Transverse colon (tissue), 3 donors: ENCODE data around the gene TRIM8.

Experiments used
- CTCF ChIP-seq, 5 experiments: fragments of 200-600 bp in 3 of 5; fragments of 450-650 bp in 2 of 5; sonication (generic) in 3 of 5; IDR thresholded peaks; 1 replicate in 2 of 5; 2 replicates in 3 of 5; pipeline ENCODE4 v1.5.1; 2016 to 2017; ENCODE audit warnings: antibody characterized with exemption in 5 of 5, inconsistent platforms in 3 of 5, mild to moderate bottlenecking in 2 of 5, moderate library complexity in 1 of 5
- EP300 ChIP-seq: sonication (generic); formaldehyde crosslinking; IDR thresholded peaks from one replicate; pipeline ENCODE4 v1.6.1; 2017; ENCODE audit warnings: antibody characterized with exemption, low read depth

GRCh38 chr10:102639537-102639936, 4.7 kb upstream of the TRIM8 start:
- TF ChIP-seq CTCF (IDR thresholded peaks at IDR 0.05) (no peak), EP300 (no peak)
